Fibroblast of villous mesenchyme (primary cell): ENCODE results near the gene SLC45A3. TPM values are rescaled to one million over a fixed set of nuclear protein-coding genes. Genes with fewer than 3 reads are reported as not detected.

Experiments used
- DNase-seq: peaks from one replicate; pipeline ENCODE4 v3.0.0-alpha.2; 2010; ENCODE audit warnings: low read depth
- H3K4me3 ChIP-seq: 2 replicates; pipeline ENCODE4 v1.5.1; 2011; ENCODE audit warnings: low read depth, mild to moderate bottlenecking, low read length
- total RNA-seq: library from RNA; depleted of rRNA; stranded (reverse); fragments of >200 nt; gene quantifications from 2 replicates; pipeline ENCODE4 v1.2.3, GENCODE V29; 2012
- TF ChIP-seq, protein P1 (sequence below): IDR thresholded peaks from 2 replicates; pipeline ENCODE4 v1.5.1; 2012; ENCODE audit warnings: low read depth, mild to moderate bottlenecking, low read length; ENCODE audit not compliant: insufficient read depth

The SLC45A3 gene
- total RNA-seq, 1 donor = 5.2 TPM

DNA sequence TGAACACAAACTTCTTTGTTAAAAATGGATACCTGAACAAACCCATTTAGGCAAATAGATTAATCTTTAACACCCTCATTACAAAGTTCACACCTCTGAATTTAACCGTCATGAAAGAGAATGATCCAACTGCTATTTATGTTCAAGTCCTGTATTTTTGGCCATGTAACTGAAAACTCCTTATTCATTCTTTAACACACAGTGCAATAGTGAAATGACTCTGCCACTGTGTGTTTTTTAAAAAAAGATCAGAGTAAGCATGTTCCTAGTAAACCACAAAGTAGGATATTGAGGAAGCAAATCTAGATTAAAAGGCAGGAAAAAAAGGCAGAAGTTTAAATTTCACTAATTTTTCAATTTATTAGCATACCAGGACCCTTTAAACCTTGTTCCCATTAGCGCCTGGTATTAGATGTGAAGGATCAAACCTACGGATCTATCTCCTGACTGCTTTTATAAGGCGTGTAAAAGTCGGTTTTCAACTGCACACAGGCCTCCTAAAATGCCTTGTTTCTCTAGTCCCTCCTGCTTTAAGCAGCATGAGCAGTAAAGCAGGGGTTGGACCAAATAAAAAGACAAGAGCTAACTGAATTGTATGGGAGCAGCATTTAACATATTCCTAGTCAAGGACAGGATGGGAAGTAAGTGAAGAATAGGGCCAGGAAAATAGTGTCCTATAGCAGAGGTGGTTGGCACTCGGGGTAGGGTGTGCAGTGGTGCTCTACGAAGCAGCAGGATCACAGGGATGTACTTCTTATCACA lies 36.2 kb upstream of the SLC45A3 start:
- H3K4me3 ChIP-seq = no peak overlapping the region
- no peak for DNase-seq
- TF ChIP-seq, protein P1, sequence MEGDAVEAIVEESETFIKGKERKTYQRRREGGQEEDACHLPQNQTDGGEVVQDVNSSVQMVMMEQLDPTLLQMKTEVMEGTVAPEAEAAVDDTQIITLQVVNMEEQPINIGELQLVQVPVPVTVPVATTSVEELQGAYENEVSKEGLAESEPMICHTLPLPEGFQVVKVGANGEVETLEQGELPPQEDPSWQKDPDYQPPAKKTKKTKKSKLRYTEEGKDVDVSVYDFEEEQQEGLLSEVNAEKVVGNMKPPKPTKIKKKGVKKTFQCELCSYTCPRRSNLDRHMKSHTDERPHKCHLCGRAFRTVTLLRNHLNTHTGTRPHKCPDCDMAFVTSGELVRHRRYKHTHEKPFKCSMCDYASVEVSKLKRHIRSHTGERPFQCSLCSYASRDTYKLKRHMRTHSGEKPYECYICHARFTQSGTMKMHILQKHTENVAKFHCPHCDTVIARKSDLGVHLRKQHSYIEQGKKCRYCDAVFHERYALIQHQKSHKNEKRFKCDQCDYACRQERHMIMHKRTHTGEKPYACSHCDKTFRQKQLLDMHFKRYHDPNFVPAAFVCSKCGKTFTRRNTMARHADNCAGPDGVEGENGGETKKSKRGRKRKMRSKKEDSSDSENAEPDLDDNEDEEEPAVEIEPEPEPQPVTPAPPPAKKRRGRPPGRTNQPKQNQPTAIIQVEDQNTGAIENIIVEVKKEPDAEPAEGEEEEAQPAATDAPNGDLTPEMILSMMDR = no peak

DNA sequence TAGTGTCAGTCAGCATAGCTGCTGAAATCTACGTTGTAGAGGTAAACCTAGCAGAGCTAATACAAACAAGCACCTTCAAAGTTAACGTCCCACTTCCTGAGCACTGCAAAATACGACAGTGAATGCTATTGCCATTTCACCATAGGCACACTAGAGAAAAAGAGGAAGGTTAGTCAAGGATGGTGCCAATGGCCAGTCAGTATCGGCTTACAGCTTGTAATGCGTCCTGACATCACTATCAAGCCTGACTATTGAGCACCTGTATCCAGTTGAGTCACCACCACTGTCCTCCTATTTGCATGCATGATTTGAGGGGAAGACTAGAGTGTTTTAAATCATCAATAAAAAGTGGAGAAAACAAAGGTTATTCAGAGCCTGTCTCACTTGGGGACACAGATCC lies 35.3 kb upstream of the SLC45A3 start:
- no peak for DNase-seq
- no peak overlapping the region for H3K4me3 ChIP-seq
- TF ChIP-seq, protein P1 = no peak

DNA sequence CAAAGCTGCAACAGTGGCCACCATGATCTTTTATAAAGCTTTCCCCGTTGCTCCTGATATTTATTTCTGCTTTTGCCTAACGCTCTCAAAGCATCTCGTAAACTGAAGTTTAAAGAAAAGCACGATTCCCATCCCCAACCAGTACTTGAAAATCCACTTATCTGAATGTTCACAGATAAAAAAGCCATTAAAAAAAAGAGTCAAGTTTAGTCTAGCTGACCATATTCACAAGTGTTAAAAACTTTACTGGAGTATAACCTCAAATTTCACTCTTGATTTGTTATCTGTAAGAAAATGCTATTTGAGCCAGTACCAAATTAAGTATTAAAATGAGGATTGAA lies 34.6 kb upstream of the SLC45A3 start:
- TF ChIP-seq, protein P1 = no peak
- no peak overlapping the region for H3K4me3 ChIP-seq
- no peak for DNase-seq

DNA sequence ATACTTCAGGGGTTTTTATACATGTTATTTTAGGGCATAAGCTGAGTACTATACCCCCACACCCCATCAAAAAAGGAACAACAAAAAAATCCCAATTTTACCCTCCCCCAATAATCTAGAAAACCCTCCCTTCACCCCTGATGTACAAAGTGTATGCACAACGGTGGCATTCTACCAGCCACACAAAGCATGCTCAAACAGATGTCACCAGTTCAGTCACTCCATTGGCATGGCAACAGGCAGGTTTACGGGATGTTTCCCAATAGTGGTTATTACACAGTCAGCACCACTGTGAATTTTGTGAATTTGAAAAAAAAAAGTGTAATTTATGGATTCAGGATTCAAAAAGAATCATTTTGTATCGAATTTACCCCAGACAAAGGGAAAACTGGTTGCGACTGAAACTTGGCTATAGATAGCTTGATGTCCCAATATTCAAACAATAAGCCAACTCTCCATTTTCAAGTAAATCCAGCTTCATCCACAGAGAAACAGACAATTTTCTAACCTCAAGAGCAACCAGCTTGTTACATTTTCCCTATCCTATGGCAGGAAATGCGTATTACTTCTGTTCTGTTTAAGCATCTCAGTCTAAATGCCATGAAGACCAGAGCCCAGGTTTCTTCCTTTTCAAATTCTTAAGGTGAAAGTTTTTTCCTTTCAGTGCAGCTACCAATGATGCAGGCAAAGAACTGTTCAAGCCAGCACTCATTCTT lies 34.0 kb upstream of the SLC45A3 start:
- H3K4me3 ChIP-seq = no peak overlapping the region
- TF ChIP-seq, protein P1 = no peak
- peak; percentile 48 for DNase-seq

DNA sequence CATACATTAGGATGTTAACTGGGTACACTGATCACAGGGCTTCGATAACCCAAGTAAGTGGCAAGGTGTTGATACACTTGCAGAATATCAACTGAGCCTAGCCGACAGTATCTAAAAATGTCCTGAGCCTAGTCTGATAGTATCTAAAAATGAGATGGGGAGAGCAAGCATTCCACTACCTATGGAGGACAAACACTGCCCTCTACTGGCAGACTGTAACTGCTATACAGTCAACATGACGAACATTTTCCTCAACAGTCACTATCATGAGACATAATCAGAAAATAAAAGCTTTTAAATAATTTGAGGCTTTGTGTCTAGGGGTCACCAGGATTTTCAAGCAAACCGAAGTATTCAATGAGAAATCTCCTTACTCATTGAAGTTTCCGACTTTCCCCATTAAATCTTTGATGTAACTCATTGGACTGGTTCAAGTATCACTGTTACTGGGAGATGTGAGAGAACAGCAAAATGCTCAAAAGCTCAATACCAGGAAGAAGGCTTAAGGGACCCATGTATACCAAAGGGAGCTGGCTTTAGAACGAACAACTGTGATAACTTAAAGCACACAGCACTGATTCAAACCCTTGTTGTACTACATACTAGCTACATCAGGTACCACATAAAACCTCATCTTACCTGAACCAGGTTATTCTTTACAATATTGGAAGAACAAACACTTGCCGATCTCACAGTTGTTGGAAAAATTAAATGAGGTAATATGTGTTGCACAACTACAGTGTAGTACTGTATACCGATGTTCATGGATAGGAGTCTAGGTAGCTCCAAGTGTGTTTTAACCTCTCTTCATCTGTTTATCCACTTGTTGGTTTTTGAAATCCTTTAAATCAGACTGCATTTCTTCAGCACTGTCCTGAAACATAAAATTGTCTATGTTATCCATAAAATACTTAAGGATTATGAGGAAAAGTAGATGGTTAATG lies 31.1 kb upstream of the SLC45A3 start:
- peak; percentile 83 for DNase-seq
- no peak overlapping the region for H3K4me3 ChIP-seq
- TF ChIP-seq, protein P1 = peak; percentile 94

DNA sequence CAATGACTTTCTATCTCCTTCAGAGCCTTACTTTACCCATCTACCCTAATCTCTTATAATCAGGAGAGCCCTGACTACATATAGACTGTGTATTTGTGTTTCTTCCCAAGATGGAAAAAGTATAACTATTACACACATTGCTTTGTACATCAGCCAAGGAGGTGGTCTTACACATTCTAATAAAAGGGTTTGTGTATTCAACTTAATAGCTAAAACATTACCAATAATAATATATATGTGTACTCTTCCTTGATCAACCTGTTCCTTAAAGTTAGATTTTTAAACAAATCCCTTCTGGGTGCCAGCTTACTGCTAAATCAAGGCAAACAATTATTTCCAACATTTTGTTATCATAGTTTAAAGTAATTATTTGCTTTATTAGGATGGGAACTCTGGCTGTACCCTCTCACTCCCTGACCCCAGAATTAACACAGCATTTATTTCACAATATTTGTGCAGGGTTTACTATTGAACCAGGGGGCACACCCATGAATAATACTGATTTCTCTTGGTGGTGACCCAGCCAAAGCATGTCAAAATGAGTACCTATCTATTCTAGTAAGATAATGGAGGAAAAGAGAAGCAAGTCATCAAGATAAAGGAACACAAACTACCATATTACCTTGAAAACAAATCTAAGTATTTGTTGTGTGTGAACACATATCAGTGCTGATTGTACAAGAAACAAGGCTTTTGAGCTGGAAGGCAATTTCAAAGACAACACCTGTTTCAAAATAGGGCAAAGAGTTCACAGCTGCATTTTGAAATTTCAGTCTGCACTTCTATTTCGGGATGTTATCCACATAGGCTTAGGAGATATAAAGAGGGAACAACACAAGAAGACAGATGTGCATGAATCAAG lies 30.1 kb upstream of the SLC45A3 start:
- TF ChIP-seq, protein P1 = no peak
- no peak overlapping the region for H3K4me3 ChIP-seq
- DNase-seq = no peak
